ENCODE data around the gene CITED2.

CITED2 gene

GRCh38 chr6:139361211-139361610 is 13.2 kb downstream of the CITED2 start:
- Histone ChIP-seq H3K27ac (ENCODE audit: low read depth, low read length) (no peak overlapping the region), H3K4me3 (ENCODE audit: low read depth, low read length) (no peak overlapping the region), H2AFZ (ENCODE audit: insufficient read depth, low read length, poor library complexity) (no peak overlapping the region), H4K12ac (ENCODE audit: low read depth, low read length) (no peak overlapping the region), H3K23ac (ENCODE audit: low read length) (no peak overlapping the region), H2BK5ac (ENCODE audit: low read depth, low read length, poor library complexity) (no peak overlapping the region), H2AK5ac (ENCODE audit: low read length) (no peak overlapping the region), H3K79me1 (ENCODE audit: low read length) (no peaks in the 10 kb centered on the region), H4K8ac (ENCODE audit: low read depth, low read length) (no peak overlapping the region), H2BK12ac (ENCODE audit: low read length) (no peak overlapping the region), H2BK120ac (ENCODE audit: insufficient read depth, low read length, poor library complexity) (no peak overlapping the region), H3K9me3 (ENCODE audit: insufficient read depth, low read depth, low read length) (no peaks in the 10 kb centered on the region), H3K4me2 (ENCODE audit: low read length) (no peak overlapping the region), H3K18ac (ENCODE audit: low read length) (no peak overlapping the region), H4K91ac (ENCODE audit: low read depth, low read length) (no peak overlapping the region), H3K4me1 (ENCODE audit: control insufficient read depth in 1 of 2, insufficient read depth in 2 of 2, low read length in 2 of 2) (no peaks in the 10 kb centered on the region), H3K14ac (ENCODE audit: low read length) (no peak overlapping the region), H3K4ac (ENCODE audit: low read depth, low read length) (no peak overlapping the region), H3K27me3 (ENCODE audit: insufficient read depth, low read length) (no peaks in the 10 kb centered on the region), H3K9ac (ENCODE audit: low read length) (no peak overlapping the region), H3K36me3 (ENCODE audit: control insufficient read depth in 1 of 2, insufficient read depth in 2 of 2, low read length in 2 of 2) (no peaks in the 10 kb centered on the region), H3K79me2 (ENCODE audit: control insufficient read depth, insufficient read depth, low read length, poor library complexity) (no peaks in the 10 kb centered on the region)
- WGBS (ENCODE audit: extremely low coverage, insufficient coverage, insufficient read length): no CpG with 5 or more reads among the region's 2 CpGs
- no peak for DNase-seq

GRCh38 chr6:139356924-139357323 is 17.5 kb downstream of the CITED2 start:
- H3K36me3 ChIP-seq (ENCODE audit: control insufficient read depth in 1 of 2, insufficient read depth in 2 of 2, low read length in 2 of 2): no peaks in the 10 kb centered on the region
- no peaks in the 10 kb centered on the region for H3K4me1 ChIP-seq (ENCODE audit: control insufficient read depth in 1 of 2, insufficient read depth in 2 of 2, low read length in 2 of 2)
- no peaks in the 10 kb centered on the region for H3K79me2 ChIP-seq (ENCODE audit: control insufficient read depth, insufficient read depth, low read length, poor library complexity)
- no peak overlapping the region for H3K4me3 ChIP-seq (ENCODE audit: low read depth, low read length)
- H3K18ac ChIP-seq (ENCODE audit: low read length): no peak overlapping the region
- no peak overlapping the region for H2BK120ac ChIP-seq (ENCODE audit: insufficient read depth, low read length, poor library complexity)
- no peak overlapping the region for H2AK5ac ChIP-seq (ENCODE audit: low read length)
- no peaks in the 10 kb centered on the region for H3K27me3 ChIP-seq (ENCODE audit: insufficient read depth, low read length)
- H3K4me2 ChIP-seq (ENCODE audit: low read length): no peak overlapping the region
- no peak overlapping the region for H2AFZ ChIP-seq (ENCODE audit: insufficient read depth, low read length, poor library complexity)
- H3K9ac ChIP-seq (ENCODE audit: low read length): no peak overlapping the region
- H4K8ac ChIP-seq (ENCODE audit: low read depth, low read length): no peak overlapping the region
- peaks cover 1% of the 10 kb centered on the region for H3K9me3 ChIP-seq (ENCODE audit: insufficient read depth, low read depth, low read length)
- no peak overlapping the region for H3K4ac ChIP-seq (ENCODE audit: low read depth, low read length)
- H3K79me1 ChIP-seq (ENCODE audit: low read length): no peaks in the 10 kb centered on the region
- no CpG with 5 or more reads among the region's 2 CpGs for WGBS (ENCODE audit: extremely low coverage, insufficient coverage, insufficient read length)
- no peak for DNase-seq
- no peak overlapping the region for H3K23ac ChIP-seq (ENCODE audit: low read length)
- no peak overlapping the region for H3K14ac ChIP-seq (ENCODE audit: low read length)
- H4K12ac ChIP-seq (ENCODE audit: low read depth, low read length): no peak overlapping the region
- H3K27ac ChIP-seq (ENCODE audit: low read depth, low read length): no peak overlapping the region
- H2BK12ac ChIP-seq (ENCODE audit: low read length): no peak overlapping the region
- no peak overlapping the region for H2BK5ac ChIP-seq (ENCODE audit: low read depth, low read length, poor library complexity)
- no peak overlapping the region for H4K91ac ChIP-seq (ENCODE audit: low read depth, low read length)

GRCh38 chr6:139355777-139356445 is 18.5 kb downstream of the CITED2 start:
- Histone ChIP-seq H3K23ac (ENCODE audit: low read length) (no peak overlapping the region), H3K79me2 (ENCODE audit: control insufficient read depth, insufficient read depth, low read length, poor library complexity) (no peaks in the 10 kb centered on the region), H2BK120ac (ENCODE audit: insufficient read depth, low read length, poor library complexity) (no peak overlapping the region), H3K4me2 (ENCODE audit: low read length) (no peak overlapping the region), H3K4me3 (ENCODE audit: low read depth, low read length) (no peak overlapping the region), H2AFZ (ENCODE audit: insufficient read depth, low read length, poor library complexity) (no peak overlapping the region), H2BK12ac (ENCODE audit: low read length) (no peak overlapping the region), H4K8ac (ENCODE audit: low read depth, low read length) (no peak overlapping the region), H3K14ac (ENCODE audit: low read length) (no peak overlapping the region), H3K27me3 (ENCODE audit: insufficient read depth, low read length) (no peaks in the 10 kb centered on the region), H4K91ac (ENCODE audit: low read depth, low read length) (no peak overlapping the region), H3K79me1 (ENCODE audit: low read length) (no peaks in the 10 kb centered on the region), H3K18ac (ENCODE audit: low read length) (no peak overlapping the region), H3K9ac (ENCODE audit: low read length) (no peak overlapping the region), H3K9me3 (ENCODE audit: insufficient read depth, low read depth, low read length) (peaks cover 1% of the 10 kb centered on the region), H3K27ac (ENCODE audit: low read depth, low read length) (no peak overlapping the region), H2BK5ac (ENCODE audit: low read depth, low read length, poor library complexity) (no peak overlapping the region), H4K12ac (ENCODE audit: low read depth, low read length) (no peak overlapping the region), H3K36me3 (ENCODE audit: control insufficient read depth in 1 of 2, insufficient read depth in 2 of 2, low read length in 2 of 2) (no peaks in the 10 kb centered on the region), H3K4ac (ENCODE audit: low read depth, low read length) (no peak overlapping the region), H2AK5ac (ENCODE audit: low read length) (no peak overlapping the region), H3K4me1 (ENCODE audit: control insufficient read depth in 1 of 2, insufficient read depth in 2 of 2, low read length in 2 of 2) (no peaks in the 10 kb centered on the region)
- WGBS (ENCODE audit: extremely low coverage, insufficient coverage, insufficient read length): no CpG with 5 or more reads among the region's 7 CpGs
- no peak for DNase-seq

GRCh38 chr6:139355172-139355571 is 19.3 kb downstream of the CITED2 start:
- no CpG with 5 or more reads among the region's 2 CpGs for whole genome bisulfite sequencing (ENCODE audit: extremely low coverage, insufficient coverage, insufficient read length)
- H2BK120ac ChIP-seq (ENCODE audit: insufficient read depth, low read length, poor library complexity): no peak overlapping the region
- H2BK12ac ChIP-seq (ENCODE audit: low read length): no peak overlapping the region
- no peak overlapping the region for H2AFZ ChIP-seq (ENCODE audit: insufficient read depth, low read length, poor library complexity)
- no peaks in the 10 kb centered on the region for H3K79me2 ChIP-seq (ENCODE audit: control insufficient read depth, insufficient read depth, low read length, poor library complexity)
- no peak overlapping the region for H4K12ac ChIP-seq (ENCODE audit: low read depth, low read length)
- no peak overlapping the region for H3K4me2 ChIP-seq (ENCODE audit: low read length)
- no peak overlapping the region for H3K4me3 ChIP-seq (ENCODE audit: low read depth, low read length)
- no peak overlapping the region for H2AK5ac ChIP-seq (ENCODE audit: low read length)
- no peak overlapping the region for H4K8ac ChIP-seq (ENCODE audit: low read depth, low read length)
- no peak overlapping the region for H3K9ac ChIP-seq (ENCODE audit: low read length)
- no peak overlapping the region for H3K14ac ChIP-seq (ENCODE audit: low read length)
- H2BK5ac ChIP-seq (ENCODE audit: low read depth, low read length, poor library complexity): no peak overlapping the region
- no peak overlapping the region for H3K4ac ChIP-seq (ENCODE audit: low read depth, low read length)
- no peaks in the 10 kb centered on the region for H3K27me3 ChIP-seq (ENCODE audit: insufficient read depth, low read length)
- no peak for DNase-seq
- H3K27ac ChIP-seq (ENCODE audit: low read depth, low read length): no peak overlapping the region
- H3K23ac ChIP-seq (ENCODE audit: low read length): no peak overlapping the region
- H3K36me3 ChIP-seq (ENCODE audit: control insufficient read depth in 1 of 2, insufficient read depth in 2 of 2, low read length in 2 of 2): no peaks in the 10 kb centered on the region
- peaks cover 1% of the 10 kb centered on the region for H3K9me3 ChIP-seq (ENCODE audit: insufficient read depth, low read depth, low read length)
- no peaks in the 10 kb centered on the region for H3K4me1 ChIP-seq (ENCODE audit: control insufficient read depth in 1 of 2, insufficient read depth in 2 of 2, low read length in 2 of 2)
- H3K18ac ChIP-seq (ENCODE audit: low read length): no peak overlapping the region
- H3K79me1 ChIP-seq (ENCODE audit: low read length): peaks cover 1% of the 10 kb centered on the region
- no peak overlapping the region for H4K91ac ChIP-seq (ENCODE audit: low read depth, low read length)
